ENCODE measurements around the gene PRKAB1. TPM values are rescaled to one million over a fixed set of nuclear protein-coding genes. Genes with fewer than 3 reads are reported as not detected.
A peak's percentile ranks its signal among the peaks of the same experiment; 100 is the strongest.
"Not testable (repeated sequence)": the region's sequence is repeated elsewhere in the genome, so short reads cannot be mapped to it uniquely, and the experiment has no call there.

Gene PRKAB1
- total RNA-seq, 1 donor from 2014 or later, result 22.3 TPM

GRCh38 chr12:119695034-119695433 is 27.1 kb downstream of the PRKAB1 start:
- no peak for DNase-seq (ENCODE audit: low read depth)
- no peak overlapping the region for H3K4me3 ChIP-seq (ENCODE audit: low read depth, low read length)

DNA sequence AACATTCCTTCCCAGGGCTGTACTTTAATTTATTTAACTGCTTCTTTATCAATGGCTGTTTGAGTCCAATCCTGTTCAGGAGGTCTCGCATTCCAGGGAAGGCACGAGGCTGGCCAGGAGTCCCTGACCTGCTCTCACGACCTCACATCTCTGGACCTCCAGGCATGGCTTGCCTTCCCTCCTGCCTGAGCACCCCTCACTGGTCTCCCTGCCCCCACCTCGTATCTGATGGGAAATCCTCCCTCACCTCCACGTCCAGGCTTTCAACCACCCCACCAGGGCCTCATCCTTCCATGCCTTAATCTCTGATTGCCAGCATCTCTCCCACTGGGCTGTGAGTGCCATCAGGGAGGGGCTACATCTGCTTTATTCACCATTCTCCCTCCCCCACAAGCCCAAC is 29.0 kb downstream of the PRKAB1 start:
- H3K4me3 ChIP-seq (ENCODE audit: low read depth, low read length), result no peak overlapping the region
- TF ChIP-seq CTCF (conservative IDR thresholded peaks at IDR 0.05; ENCODE audit: low read depth, low read length), result no peak
- no peak for DNase-seq (ENCODE audit: low read depth)

More at GRCh38 chr12:119695034-119695433, 27.1 kb downstream of the PRKAB1 start:
- peak; percentile 75 for TF ChIP-seq CTCF (conservative IDR thresholded peaks at IDR 0.05; ENCODE audit: low read depth, low read length)

GRCh38 chr12:119699199-119699760 is 31.3 kb downstream of the PRKAB1 start:
- no peak overlapping the region for H3K4me3 ChIP-seq (ENCODE audit: low read depth, low read length)
- peak; percentile 22 for TF ChIP-seq CTCF (conservative IDR thresholded peaks at IDR 0.05; ENCODE audit: low read depth, low read length)
- peak; percentile 85 for DNase-seq (ENCODE audit: low read depth)

DNA sequence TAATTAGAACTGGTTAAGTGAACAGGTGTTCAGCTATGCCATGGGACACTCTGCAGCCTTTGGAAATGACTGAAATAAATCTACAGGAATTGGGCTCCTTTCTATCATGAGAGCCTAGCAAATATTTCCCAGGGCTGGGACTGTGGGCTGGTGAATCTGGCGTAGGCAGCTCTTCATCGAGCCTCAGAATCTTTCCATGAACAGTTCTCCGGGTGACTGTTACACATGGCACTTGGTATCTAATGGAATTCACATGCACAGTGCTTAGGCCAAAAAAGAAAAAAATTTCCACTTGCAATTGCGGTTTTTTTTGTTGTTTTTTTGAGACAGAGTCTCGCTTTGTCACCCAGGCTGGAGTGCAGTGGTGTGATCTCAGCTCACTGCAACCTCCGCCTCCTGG is 32.1 kb downstream of the PRKAB1 start:
- DNase-seq (ENCODE audit: low read depth), result no peak
- no peak overlapping the region for H3K4me3 ChIP-seq (ENCODE audit: low read depth, low read length)
- no peak for TF ChIP-seq CTCF (conservative IDR thresholded peaks at IDR 0.05; ENCODE audit: low read depth, low read length)

GRCh38 chr12:119704065-119704747 is 36.3 kb downstream of the PRKAB1 start:
- TF ChIP-seq CTCF (conservative IDR thresholded peaks at IDR 0.05; ENCODE audit: low read depth, low read length), result no peak
- DNase-seq (ENCODE audit: low read depth), result no peak
- no peak overlapping the region for H3K4me3 ChIP-seq (ENCODE audit: low read depth, low read length)

DNA sequence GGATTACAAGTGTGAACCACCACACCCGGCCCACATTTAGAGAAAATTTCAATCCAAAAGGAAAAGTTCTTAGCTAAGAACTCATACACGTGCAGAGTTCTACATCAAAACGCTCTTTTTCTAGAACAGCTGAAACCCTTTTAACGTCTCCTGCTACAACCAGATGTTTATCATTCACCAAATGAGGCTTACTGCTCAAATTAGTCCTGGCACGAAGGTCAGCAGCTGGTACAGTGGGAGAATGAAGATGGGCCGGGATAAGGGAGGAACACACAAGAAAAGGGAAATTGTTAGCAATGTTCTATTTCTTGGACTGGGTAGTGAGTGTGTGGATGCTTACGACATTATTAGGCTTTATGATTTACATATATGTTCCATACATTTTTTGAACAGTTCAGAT is 37.2 kb downstream of the PRKAB1 start:
- H3K4me3 ChIP-seq (ENCODE audit: low read depth, low read length), result no peak overlapping the region
- TF ChIP-seq CTCF (conservative IDR thresholded peaks at IDR 0.05; ENCODE audit: low read depth, low read length), result no peak
- DNase-seq (ENCODE audit: low read depth), result no peak

DNA sequence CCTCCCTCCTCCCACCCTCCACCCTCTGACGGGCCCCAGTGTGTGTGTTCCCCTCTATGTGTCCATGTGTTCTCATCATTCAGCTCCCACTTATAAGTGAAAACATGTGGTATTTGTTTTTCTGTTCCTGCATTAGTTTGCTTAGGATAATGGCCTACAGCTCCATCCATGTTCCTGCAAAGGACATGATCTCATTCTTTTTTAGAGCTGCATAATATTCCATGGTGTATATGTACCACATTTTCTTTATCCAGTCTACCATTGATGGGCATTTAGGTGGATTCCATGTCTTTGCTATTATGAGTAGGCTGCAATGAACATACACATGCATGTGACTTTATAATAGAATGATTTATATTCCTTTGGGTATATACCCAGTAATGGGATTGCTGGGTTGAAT is 38.5 kb downstream of the PRKAB1 start:
- DNase-seq (ENCODE audit: low read depth); H3K4me3 ChIP-seq (ENCODE audit: low read depth, low read length): not testable (repeated sequence)
